ENCODE data around the gene WSCD1. TPM values are rescaled to one million over a fixed set of nuclear protein-coding genes. Genes with fewer than 3 reads are reported as not detected.

Gene WSCD1
- total and polyA plus RNA-seq, 4 donors, result 1.2 to 10.7 (median 5.0) TPM

DNA sequence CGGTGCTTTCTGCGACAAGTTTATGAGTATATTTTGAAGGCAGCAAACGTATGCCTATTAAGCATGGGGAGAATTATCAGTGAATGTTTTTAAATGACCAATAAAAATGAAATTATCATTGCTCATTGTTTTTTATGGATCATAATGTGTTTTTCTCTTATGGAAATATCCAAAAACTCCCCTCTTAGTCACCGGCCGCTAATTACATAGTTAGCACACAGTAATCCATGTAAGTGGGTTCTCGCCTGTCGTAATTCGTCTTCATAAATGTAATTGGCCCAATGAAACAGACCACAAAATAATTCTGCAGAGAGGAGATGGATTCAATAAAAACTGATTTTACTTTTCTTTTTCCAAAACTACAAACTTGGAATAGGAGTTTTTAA lies 69.3 kb downstream of the WSCD1 start:
- Histone ChIP-seq H3K9me3 (ENCODE audit: control insufficient read depth, low read length) (no peaks in the 10 kb centered on the region), H3K27ac (ENCODE audit: low read depth in 1 of 2, low read length in 2 of 2) (no peak overlapping the region), H3K4me1 (ENCODE audit: control insufficient read depth in 1 of 2, insufficient read depth in 2 of 2, low read length in 2 of 2) (no peaks in the 10 kb centered on the region), H3K4me3 (ENCODE audit: low read length in 2 of 2) (no peak overlapping the region), H3K36me3 (ENCODE audit: control insufficient read depth in 1 of 2, insufficient read depth in 2 of 2, low read length in 1 of 2) (no peaks in the 10 kb centered on the region), H3K27me3 (ENCODE audit: control insufficient read depth in 1 of 2, insufficient read depth in 2 of 2, low read length in 1 of 2) (no peaks in the 10 kb centered on the region)
- intact Hi-C loops (cut with DNase I), result no loop called here
- DNase-seq (no peak), ATAC-seq (ENCODE audit: low FRiP score) (no peak)
- WGBS, 2 donors, result 68 to 70% methylated on average over 8 of the region's 8 CpGs

DNA sequence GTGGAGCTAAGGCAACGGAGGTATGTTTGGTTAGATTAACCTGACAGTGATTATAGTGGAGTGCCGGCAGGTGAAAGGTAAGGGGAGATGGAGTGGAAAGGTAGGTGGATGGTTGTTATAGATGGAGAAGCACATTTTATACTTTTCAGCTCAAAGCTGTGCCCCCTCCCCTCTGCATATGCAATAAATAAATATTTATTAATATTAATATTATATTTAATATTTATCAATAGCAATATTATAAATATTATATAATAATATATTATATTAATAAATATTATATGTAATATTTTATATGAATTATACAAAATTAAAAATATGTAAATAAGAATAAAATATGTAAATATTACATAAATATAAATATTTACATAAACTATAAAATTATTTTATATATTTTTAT lies 70.0 kb downstream of the WSCD1 start:
- 76 to 80% methylated on average over 2 of the region's 2 CpGs for WGBS, 2 donors
- Histone ChIP-seq H3K4me1 (ENCODE audit: control insufficient read depth in 1 of 2, insufficient read depth in 2 of 2, low read length in 2 of 2) (no peaks in the 10 kb centered on the region), H3K9me3 (ENCODE audit: control insufficient read depth, low read length) (no peaks in the 10 kb centered on the region), H3K27ac (ENCODE audit: low read depth in 1 of 2, low read length in 2 of 2) (no peak overlapping the region), H3K4me3 (ENCODE audit: low read length in 2 of 2) (no peak overlapping the region), H3K36me3 (ENCODE audit: control insufficient read depth in 1 of 2, insufficient read depth in 2 of 2, low read length in 1 of 2) (no peaks in the 10 kb centered on the region), H3K27me3 (ENCODE audit: control insufficient read depth in 1 of 2, insufficient read depth in 2 of 2, low read length in 1 of 2) (no peaks in the 10 kb centered on the region)
- DNase-seq, result no peak
- intact Hi-C loops (cut with DNase I), result no loop called here
- no peak for ATAC-seq (ENCODE audit: low FRiP score)

GRCh38 chr17:6140728-6141330 lies 70.7 kb downstream of the WSCD1 start:
- 76 to 83% methylated on average over 8 of the region's 8 CpGs for WGBS, 2 donors

GRCh38 chr17:6142701-6143100 lies 72.5 kb downstream of the WSCD1 start:
- H3K4me1 ChIP-seq (ENCODE audit: control insufficient read depth in 1 of 2, insufficient read depth in 2 of 2, low read length in 2 of 2), result no peaks in the 10 kb centered on the region
- H3K27me3 ChIP-seq (ENCODE audit: control insufficient read depth in 1 of 2, insufficient read depth in 2 of 2, low read length in 1 of 2), result no peaks in the 10 kb centered on the region
- no peak overlapping the region for H3K4me3 ChIP-seq (ENCODE audit: low read length in 2 of 2)
- WGBS, 2 donors, result 70 to 74% methylated on average over 6 of the region's 6 CpGs
- no peaks in the 10 kb centered on the region for H3K9me3 ChIP-seq (ENCODE audit: control insufficient read depth, low read length)
- H3K27ac ChIP-seq (ENCODE audit: low read depth in 1 of 2, low read length in 2 of 2), result no peak overlapping the region
- ATAC-seq (ENCODE audit: low FRiP score) (no peak), DNase-seq (no peak)
- no peaks in the 10 kb centered on the region for H3K36me3 ChIP-seq (ENCODE audit: control insufficient read depth in 1 of 2, insufficient read depth in 2 of 2, low read length in 1 of 2)
- intact Hi-C loops (cut with DNase I), result no loop called here

More at GRCh38 chr17:6140728-6141330, 70.7 kb downstream of the WSCD1 start:
- Histone ChIP-seq H3K36me3 (ENCODE audit: control insufficient read depth in 1 of 2, insufficient read depth in 2 of 2, low read length in 1 of 2) (no peaks in the 10 kb centered on the region), H3K27me3 (ENCODE audit: control insufficient read depth in 1 of 2, insufficient read depth in 2 of 2, low read length in 1 of 2) (no peaks in the 10 kb centered on the region), H3K4me3 (ENCODE audit: low read length in 2 of 2) (no peak overlapping the region), H3K27ac (ENCODE audit: low read depth in 1 of 2, low read length in 2 of 2) (no peak overlapping the region), H3K9me3 (ENCODE audit: control insufficient read depth, low read length) (no peaks in the 10 kb centered on the region), H3K4me1 (ENCODE audit: control insufficient read depth in 1 of 2, insufficient read depth in 2 of 2, low read length in 2 of 2) (no peaks in the 10 kb centered on the region)
- DNase-seq (no peak), ATAC-seq (ENCODE audit: low FRiP score) (no peak)
- intact Hi-C loops (cut with DNase I), result no loop called here

GRCh38 chr17:6145946-6146345 lies 75.8 kb downstream of the WSCD1 start:
- ATAC-seq (ENCODE audit: low FRiP score), result no peak
- Histone ChIP-seq H3K36me3 (ENCODE audit: control insufficient read depth in 1 of 2, insufficient read depth in 2 of 2, low read length in 1 of 2) (no peaks in the 10 kb centered on the region), H3K4me1 (ENCODE audit: control insufficient read depth in 1 of 2, insufficient read depth in 2 of 2, low read length in 2 of 2) (no peaks in the 10 kb centered on the region), H3K27ac (ENCODE audit: low read depth in 1 of 2, low read length in 2 of 2) (no peak overlapping the region), H3K9me3 (ENCODE audit: control insufficient read depth, low read length) (no peaks in the 10 kb centered on the region), H3K4me3 (ENCODE audit: low read length in 2 of 2) (no peak overlapping the region), H3K27me3 (ENCODE audit: control insufficient read depth in 1 of 2, insufficient read depth in 2 of 2, low read length in 1 of 2) (no peaks in the 10 kb centered on the region)
- intact Hi-C loops (cut with DNase I), result no loop called here
- no peak for DNase-seq
- 73 to 83% methylated on average over 4 of the region's 4 CpGs for WGBS, 2 donors

DNA sequence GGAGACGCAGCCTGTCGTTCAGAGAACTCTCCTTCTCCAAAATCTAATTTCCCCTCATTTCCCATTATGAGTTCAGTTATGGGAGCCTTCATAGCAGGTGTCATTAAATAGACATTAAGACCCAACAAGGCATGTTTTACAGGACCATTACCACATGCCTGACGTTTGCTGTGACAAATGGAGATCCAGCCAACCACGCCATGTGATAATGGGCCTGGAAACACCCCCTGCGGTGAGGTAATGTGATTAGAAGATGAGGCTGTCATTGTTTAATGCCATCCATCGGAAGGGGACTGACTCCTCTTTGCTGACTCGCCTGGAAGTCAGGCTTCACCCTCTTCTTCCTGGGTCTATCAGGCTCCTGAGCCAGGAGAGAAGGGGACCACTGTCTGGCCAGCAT lies 76.9 kb downstream of the WSCD1 start:
- intact Hi-C loops (cut with DNase I), result no loop called here
- Histone ChIP-seq H3K27ac (ENCODE audit: low read depth in 1 of 2, low read length in 2 of 2) (no peak overlapping the region), H3K4me3 (ENCODE audit: low read length in 2 of 2) (no peak overlapping the region), H3K36me3 (ENCODE audit: control insufficient read depth in 1 of 2, insufficient read depth in 2 of 2, low read length in 1 of 2) (no peaks in the 10 kb centered on the region), H3K9me3 (ENCODE audit: control insufficient read depth, low read length) (no peaks in the 10 kb centered on the region), H3K27me3 (ENCODE audit: control insufficient read depth in 1 of 2, insufficient read depth in 2 of 2, low read length in 1 of 2) (no peaks in the 10 kb centered on the region), H3K4me1 (ENCODE audit: control insufficient read depth in 1 of 2, insufficient read depth in 2 of 2, low read length in 2 of 2) (no peaks in the 10 kb centered on the region)
- no peak for ATAC-seq (ENCODE audit: low FRiP score)
- DNase-seq, result no peak
- WGBS, 2 donors, result 63% methylated on average over 7 of the region's 7 CpGs

DNA sequence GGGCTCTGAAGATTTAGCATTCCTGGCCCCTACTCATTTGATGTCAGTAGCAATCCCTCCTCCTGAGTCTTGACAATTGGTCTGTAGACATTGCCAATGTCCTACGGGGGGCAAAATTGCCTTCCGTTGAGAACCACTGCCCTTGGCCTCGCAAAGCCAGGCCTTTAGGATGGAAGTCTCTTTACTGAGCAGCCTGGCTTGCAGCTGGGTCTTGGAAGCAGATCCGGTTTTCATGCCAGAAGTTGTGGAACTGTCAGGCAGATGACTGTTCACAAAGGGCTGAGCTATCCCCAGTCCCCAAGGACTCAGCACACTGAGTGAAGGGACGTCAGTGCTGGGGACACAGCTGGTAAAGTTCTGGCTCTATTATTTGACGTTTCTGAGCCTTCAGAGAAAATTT lies 83.2 kb downstream of the WSCD1 start:
- WGBS, 2 donors, result 56 to 61% methylated on average over 6 of the region's 6 CpGs
- no peaks in the 10 kb centered on the region for H3K36me3 ChIP-seq (ENCODE audit: control insufficient read depth in 1 of 2, insufficient read depth in 2 of 2, low read length in 1 of 2)
- H3K9me3 ChIP-seq (ENCODE audit: control insufficient read depth, low read length), result no peaks in the 10 kb centered on the region
- intact Hi-C loops (cut with DNase I), result no loop called here
- H3K27ac ChIP-seq (ENCODE audit: low read depth in 1 of 2, low read length in 2 of 2), result no peak overlapping the region
- H3K27me3 ChIP-seq (ENCODE audit: control insufficient read depth in 1 of 2, insufficient read depth in 2 of 2, low read length in 1 of 2), result no peaks in the 10 kb centered on the region
- no peaks in the 10 kb centered on the region for H3K4me1 ChIP-seq (ENCODE audit: control insufficient read depth in 1 of 2, insufficient read depth in 2 of 2, low read length in 2 of 2)
- no peak for DNase-seq
- H3K4me3 ChIP-seq (ENCODE audit: low read length in 2 of 2), result no peak overlapping the region
- no peak for ATAC-seq (ENCODE audit: low FRiP score)

DNA sequence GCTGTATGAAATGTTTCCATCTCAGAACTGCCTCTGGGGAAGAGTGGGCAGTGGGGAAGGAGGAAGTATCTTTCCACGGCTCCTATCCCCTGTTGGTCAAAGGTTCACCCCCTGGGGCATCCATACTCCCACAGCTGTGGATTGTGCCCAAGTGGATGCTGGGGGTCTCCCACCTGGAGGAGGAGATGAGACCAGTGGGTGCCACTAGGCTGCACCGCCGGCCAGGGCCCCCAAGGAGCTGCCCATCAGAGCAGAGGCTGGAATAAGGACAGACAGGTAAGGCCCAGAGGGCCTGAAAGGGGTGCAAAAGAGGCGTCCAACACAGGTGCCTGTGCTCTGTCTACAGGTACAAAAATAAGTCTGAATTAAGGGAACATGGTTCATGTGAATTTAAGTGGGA lies 87.5 kb downstream of the WSCD1 start:
- Histone ChIP-seq H3K27ac (ENCODE audit: low read depth in 1 of 2, low read length in 2 of 2) (no peak overlapping the region), H3K9me3 (ENCODE audit: control insufficient read depth, low read length) (no peaks in the 10 kb centered on the region), H3K4me3 (ENCODE audit: low read length in 2 of 2) (no peak overlapping the region), H3K27me3 (ENCODE audit: control insufficient read depth in 1 of 2, insufficient read depth in 2 of 2, low read length in 1 of 2) (no peaks in the 10 kb centered on the region), H3K36me3 (ENCODE audit: control insufficient read depth in 1 of 2, insufficient read depth in 2 of 2, low read length in 1 of 2) (no peaks in the 10 kb centered on the region), H3K4me1 (ENCODE audit: control insufficient read depth in 1 of 2, insufficient read depth in 2 of 2, low read length in 2 of 2) (no peaks in the 10 kb centered on the region)
- WGBS, 2 donors, result 77 to 83% methylated on average over 4 of the region's 4 CpGs
- no peak for ATAC-seq (ENCODE audit: low FRiP score)
- DNase-seq, result no peak
- intact Hi-C loops (cut with DNase I), result no loop called here

DNA sequence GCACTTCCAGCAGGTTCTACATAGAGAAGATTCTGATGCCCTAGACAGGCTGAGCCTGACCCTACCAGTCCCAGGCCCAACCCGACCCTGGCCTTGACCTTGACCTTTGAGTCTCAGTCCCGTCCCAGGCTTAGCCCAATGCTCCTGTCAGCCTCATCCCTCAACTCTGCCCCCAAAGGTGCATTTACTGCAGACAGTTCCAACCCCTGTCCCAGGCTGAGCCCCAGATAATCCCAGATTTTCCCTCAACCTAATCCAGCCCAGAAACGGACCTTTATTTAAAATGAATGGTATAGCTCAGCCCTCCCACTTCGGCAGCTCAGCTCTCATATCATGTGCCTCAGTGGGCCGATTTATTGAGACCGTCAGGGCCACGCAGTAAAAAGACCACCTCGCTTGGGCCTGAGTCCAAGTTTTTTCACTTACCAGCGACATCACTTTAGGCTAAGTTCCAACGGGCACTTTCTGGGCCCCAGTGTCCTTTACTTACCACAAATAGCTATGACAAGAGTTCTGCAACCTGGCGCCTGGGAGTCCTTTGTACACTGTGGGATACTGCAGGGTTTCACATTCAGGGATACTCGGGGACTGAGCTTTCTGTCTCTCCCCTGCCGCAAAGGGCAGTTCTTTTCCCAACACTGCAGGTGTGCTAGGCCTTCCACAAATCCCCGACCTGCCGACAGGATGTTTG lies 89.5 kb downstream of the WSCD1 start:
- no peak overlapping the region for H3K27ac ChIP-seq (ENCODE audit: low read depth in 1 of 2, low read length in 2 of 2)
- no peaks in the 10 kb centered on the region for H3K36me3 ChIP-seq (ENCODE audit: control insufficient read depth in 1 of 2, insufficient read depth in 2 of 2, low read length in 1 of 2)
- no peaks in the 10 kb centered on the region for H3K27me3 ChIP-seq (ENCODE audit: control insufficient read depth in 1 of 2, insufficient read depth in 2 of 2, low read length in 1 of 2)
- DNase-seq (no peak), ATAC-seq (ENCODE audit: low FRiP score) (no peak)
- no peaks in the 10 kb centered on the region for H3K4me1 ChIP-seq (ENCODE audit: control insufficient read depth in 1 of 2, insufficient read depth in 2 of 2, low read length in 2 of 2)
- no peak overlapping the region for H3K4me3 ChIP-seq (ENCODE audit: low read length in 2 of 2)
- intact Hi-C loops (cut with DNase I), result no loop called here
- 60 to 64% methylated on average over 15 of the region's 15 CpGs for WGBS, 2 donors
- H3K9me3 ChIP-seq (ENCODE audit: control insufficient read depth, low read length), result no peaks in the 10 kb centered on the region

Data from aorta (tissue), 5 donors.